Stimulated activated CD8-positive, alpha-beta memory T cell treated with anti-CD3 and anti-CD28 coated beads, Interleukin-7, amount 100 ng/mL, for 24 hours (primary cell): ENCODE results near the gene SEPHS2.
A peak's percentile ranks its signal among the peaks of the same experiment; 100 is the strongest.
"Not testable (repeated sequence)": the region's sequence is repeated elsewhere in the genome, so short reads cannot be mapped to it uniquely, and the experiment has no call there.

Experiments
- DNase-seq: peaks from one replicate; pipeline ENCODE4 v3.0.0-alpha.2; 2020; ENCODE audit warnings: low read depth

The SEPHS2 gene

GRCh38 chr16:30464078-30464477 lies 18.4 kb upstream of the SEPHS2 start:
- no peak for DNase-seq

GRCh38 chr16:30461426-30461825 lies 15.8 kb upstream of the SEPHS2 start:
- DNase-seq, result not testable (repeated sequence)

GRCh38 chr16:30459456-30459855 lies 13.8 kb upstream of the SEPHS2 start:
- no peak for DNase-seq

- peak; percentile 69 for DNase-seq
Observed at GRCh38 chr16:30458561-30459394, 13.1 kb upstream of the SEPHS2 start.

- no peak for DNase-seq
Observed at GRCh38 chr16:30457743-30458560, 12.3 kb upstream of the SEPHS2 start.

- DNase-seq, result no peak
Observed at GRCh38 chr16:30457256-30457655, 11.6 kb upstream of the SEPHS2 start.

- DNase-seq, result no peak
Observed at GRCh38 chr16:30456302-30456701, 10.6 kb upstream of the SEPHS2 start.

- not testable (repeated sequence) for DNase-seq
Observed at GRCh38 chr16:30452709-30453580, 7.3 kb upstream of the SEPHS2 start.

- no peak for DNase-seq
Observed at GRCh38 chr16:30449116-30449435, 3.4 kb upstream of the SEPHS2 start.

- no peak for DNase-seq
Observed at GRCh38 chr16:30447512-30448226, 2.0 kb upstream of the SEPHS2 start.

GRCh38 chr16:30446203-30446595 lies 525 bp upstream of the SEPHS2 start:
- DNase-seq, result no peak

GRCh38 chr16:30445149-30445407 lies 596 bp downstream of the SEPHS2 start:
- DNase-seq, result no peak

GRCh38 chr16:30444231-30445148 lies 1.2 kb downstream of the SEPHS2 start:
- DNase-seq, result no peak

GRCh38 chr16:30443631-30444030 lies 2.0 kb downstream of the SEPHS2 start:
- no peak for DNase-seq

- DNase-seq, result no peak
Observed at GRCh38 chr16:30439720-30440348, 5.8 kb downstream of the SEPHS2 start.

GRCh38 chr16:30438835-30439234 lies 6.8 kb downstream of the SEPHS2 start:
- DNase-seq, result no peak

- DNase-seq, result no peak
Observed at GRCh38 chr16:30437511-30438046, 8.1 kb downstream of the SEPHS2 start.

- no peak for DNase-seq
Observed at GRCh38 chr16:30434852-30435251, 10.8 kb downstream of the SEPHS2 start.

GRCh38 chr16:30430428-30430970 lies 15.2 kb downstream of the SEPHS2 start:
- no peak for DNase-seq
